OCI-LY3 (cell line): ENCODE data around the gene MEP1B.
A peak's percentile ranks its signal among the peaks of the same experiment; 100 is the strongest.

ENCODE experiments used
- H2AFZ ChIP-seq: fragments of 200-600, 300-600 bp; shearing (Covaris generic); 2 replicates; pipeline ENCODE4 v1.6.0; 2014; ENCODE audit warnings: antibody characterized with exemption, low read depth, low read length
- H3K27ac ChIP-seq: fragments of 200-600, 300-600 bp; sonication (generic); 2 replicates; pipeline ENCODE4 v1.5.1; 2014; ENCODE audit warnings: mild to moderate bottlenecking, low read length, moderate library complexity, mixed read lengths
- H3K27me3 ChIP-seq: fragments of 200-600, 300-600 bp; sonication (generic); 2 replicates; pipeline ENCODE4 v1.6.1; 2014; ENCODE audit warnings: low read depth, low read length, mixed read lengths
- H3K36me3 ChIP-seq: fragments of 200-600, 300-600 bp; sonication (generic); replicated peaks from 2 replicates; pipeline ENCODE3; 2014; ENCODE audit warnings: low read depth, low read length, mixed read lengths
- H3K4me1 ChIP-seq: fragments of 300-600, 200-600 bp; sonication (generic); 2 replicates; pipeline ENCODE4 v1.6.1; 2014; ENCODE audit warnings: low read length, mixed read lengths
- H3K4me2 ChIP-seq: fragments of 200-600, 300-600 bp; sonication (generic); 2 replicates; pipeline ENCODE4 v1.6.1; 2014; ENCODE audit warnings: low read length, mixed read lengths
- H3K4me3 ChIP-seq: fragments of 300-600, 200-600 bp; sonication (generic); 2 replicates; pipeline ENCODE4 v1.5.1; 2014; ENCODE audit warnings: antibody characterized with exemption, mild to moderate bottlenecking, low read length, moderate library complexity
- H3K79me2 ChIP-seq: fragments of 300-600, 200-600 bp; shearing (Covaris generic); 2 replicates; pipeline ENCODE4 v1.6.1; 2014; ENCODE audit warnings: mild to moderate bottlenecking, low read length, mixed read lengths
- H3K9ac ChIP-seq: fragments of 300-600, 200-600 bp; shearing (Covaris generic); 2 replicates; pipeline ENCODE4 v1.6.0; 2014; ENCODE audit warnings: mild to moderate bottlenecking, low read length, moderate library complexity
- H3K9me3 ChIP-seq: fragments of 200-600, 300-600 bp; shearing (Covaris generic); 2 replicates; pipeline ENCODE4 v1.6.1; 2014; ENCODE audit warnings: low read length, mixed read lengths; ENCODE audit not compliant: insufficient read depth
- H4K20me1 ChIP-seq: fragments of 200-600, 300-600 bp; sonication (generic); 2 replicates; pipeline ENCODE4 v1.6.1; 2016; ENCODE audit warnings: low read length, mixed read lengths; ENCODE audit not compliant: insufficient read depth
- EZH2phosphoT487 ChIP-seq: fragments of 200-600 bp; shearing (Covaris generic); IDR thresholded peaks from 2 replicates; pipeline ENCODE4 v1.6.1; 2018; ENCODE audit warnings: antibody characterized with exemption, mixed run types, low read depth
- TF ChIP-seq, protein P1 (sequence below): fragments of 200-600, 300-600 bp; sonication (generic); IDR thresholded peaks from 2 replicates; pipeline ENCODE4 v1.5.1; 2014; ENCODE audit warnings: antibody characterized with exemption, low read length, low read depth

Gene MEP1B

DNA sequence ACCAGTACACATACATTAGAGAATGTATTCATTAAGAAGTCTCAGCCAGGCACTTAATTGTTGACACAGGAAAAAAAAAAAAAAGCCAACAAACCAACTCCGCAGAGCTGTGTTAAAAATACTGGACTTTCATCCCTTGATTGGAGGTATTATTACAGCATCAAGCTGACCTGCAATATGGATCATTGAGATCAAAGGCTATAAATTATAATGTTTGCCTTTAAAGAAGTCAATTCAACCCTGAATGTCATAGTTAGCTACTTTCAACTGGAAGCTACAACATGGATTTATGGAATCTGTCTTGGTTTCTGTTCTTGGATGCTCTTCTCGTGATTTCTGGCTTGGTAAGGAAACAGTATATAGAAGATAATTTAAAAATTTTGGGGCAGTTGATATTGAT lies at the start of gene MEP1B:
Gene MEP1B, plus strand, starts transcription at position 250 of the 400 bp plus-strand sequence. Its CDS starts 32 bp downstream, at position 282.
- TF ChIP-seq, protein P1, sequence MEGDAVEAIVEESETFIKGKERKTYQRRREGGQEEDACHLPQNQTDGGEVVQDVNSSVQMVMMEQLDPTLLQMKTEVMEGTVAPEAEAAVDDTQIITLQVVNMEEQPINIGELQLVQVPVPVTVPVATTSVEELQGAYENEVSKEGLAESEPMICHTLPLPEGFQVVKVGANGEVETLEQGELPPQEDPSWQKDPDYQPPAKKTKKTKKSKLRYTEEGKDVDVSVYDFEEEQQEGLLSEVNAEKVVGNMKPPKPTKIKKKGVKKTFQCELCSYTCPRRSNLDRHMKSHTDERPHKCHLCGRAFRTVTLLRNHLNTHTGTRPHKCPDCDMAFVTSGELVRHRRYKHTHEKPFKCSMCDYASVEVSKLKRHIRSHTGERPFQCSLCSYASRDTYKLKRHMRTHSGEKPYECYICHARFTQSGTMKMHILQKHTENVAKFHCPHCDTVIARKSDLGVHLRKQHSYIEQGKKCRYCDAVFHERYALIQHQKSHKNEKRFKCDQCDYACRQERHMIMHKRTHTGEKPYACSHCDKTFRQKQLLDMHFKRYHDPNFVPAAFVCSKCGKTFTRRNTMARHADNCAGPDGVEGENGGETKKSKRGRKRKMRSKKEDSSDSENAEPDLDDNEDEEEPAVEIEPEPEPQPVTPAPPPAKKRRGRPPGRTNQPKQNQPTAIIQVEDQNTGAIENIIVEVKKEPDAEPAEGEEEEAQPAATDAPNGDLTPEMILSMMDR, result no peak
- TF ChIP-seq EZH2phosphoT487, result no peak
- no peaks in the 10 kb centered on the region for H4K20me1 ChIP-seq
- no peaks in the 10 kb centered on the region for H3K36me3 ChIP-seq
- no peaks in the 10 kb centered on the region for H3K27me3 ChIP-seq
- H3K9ac ChIP-seq, result no peak within 1 kb of the TSS
- no peaks in the 10 kb centered on the region for H3K79me2 ChIP-seq
- no peak within 1 kb of the TSS for H3K27ac ChIP-seq
- no peak within 1 kb of the TSS for H2AFZ ChIP-seq
- no peaks in the 10 kb centered on the region for H3K4me1 ChIP-seq
- no peak within 1 kb of the TSS for H3K4me3 ChIP-seq
- H3K9me3 ChIP-seq, result no peaks in the 10 kb centered on the region
- H3K4me2 ChIP-seq, result no peak within 1 kb of the TSS

DNA sequence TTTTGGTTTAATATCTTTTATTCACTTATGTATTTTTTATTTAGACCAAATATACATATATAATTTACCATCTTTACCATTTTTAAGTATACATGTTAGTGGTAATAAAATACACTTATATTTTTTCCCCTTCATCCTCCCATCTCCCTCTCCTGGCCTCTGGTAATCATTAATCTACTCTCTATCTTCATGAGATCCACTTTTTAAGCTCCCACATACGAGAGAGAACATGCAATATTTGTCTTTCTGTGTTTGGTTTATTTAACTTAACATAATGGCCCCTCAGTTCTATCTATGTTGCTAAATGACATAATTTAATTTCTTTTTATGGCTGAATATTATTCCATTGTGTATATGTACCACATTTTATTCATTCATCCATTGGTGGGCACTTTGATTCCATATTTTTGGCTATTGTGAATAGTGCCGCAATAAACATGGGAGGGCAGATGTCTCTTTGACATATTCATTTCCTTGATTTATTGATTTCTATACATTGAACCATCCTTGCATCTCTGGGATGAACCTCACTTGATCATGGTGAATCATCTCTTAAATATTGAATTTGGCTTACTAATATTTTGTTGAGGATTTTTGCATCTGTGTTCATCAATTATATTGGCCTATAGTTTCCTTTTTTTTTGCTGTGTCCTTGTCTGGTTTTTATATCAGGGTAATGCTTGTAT lies 41.5 kb upstream of the MEP1B start:
- no peaks in the 10 kb centered on the region for H3K79me2 ChIP-seq
- no peaks in the 10 kb centered on the region for H4K20me1 ChIP-seq
- H3K27me3 ChIP-seq, result no peaks in the 10 kb centered on the region
- H3K4me1 ChIP-seq, result peaks cover 12% of the 10 kb centered on the region
- H3K4me3 ChIP-seq, result no peak overlapping the region
- no peak overlapping the region for H3K27ac ChIP-seq
- TF ChIP-seq EZH2phosphoT487, result no peak
- TF ChIP-seq, protein P1, result no peak
- no peak overlapping the region for H3K9ac ChIP-seq
- H2AFZ ChIP-seq, result no peak overlapping the region
- peaks cover 3% of the 10 kb centered on the region; the same call in 1 of the 2 replicates for H3K9me3 ChIP-seq
- H3K4me2 ChIP-seq, result no peak overlapping the region
- H3K36me3 ChIP-seq, result peaks cover 6% of the 10 kb centered on the region

DNA sequence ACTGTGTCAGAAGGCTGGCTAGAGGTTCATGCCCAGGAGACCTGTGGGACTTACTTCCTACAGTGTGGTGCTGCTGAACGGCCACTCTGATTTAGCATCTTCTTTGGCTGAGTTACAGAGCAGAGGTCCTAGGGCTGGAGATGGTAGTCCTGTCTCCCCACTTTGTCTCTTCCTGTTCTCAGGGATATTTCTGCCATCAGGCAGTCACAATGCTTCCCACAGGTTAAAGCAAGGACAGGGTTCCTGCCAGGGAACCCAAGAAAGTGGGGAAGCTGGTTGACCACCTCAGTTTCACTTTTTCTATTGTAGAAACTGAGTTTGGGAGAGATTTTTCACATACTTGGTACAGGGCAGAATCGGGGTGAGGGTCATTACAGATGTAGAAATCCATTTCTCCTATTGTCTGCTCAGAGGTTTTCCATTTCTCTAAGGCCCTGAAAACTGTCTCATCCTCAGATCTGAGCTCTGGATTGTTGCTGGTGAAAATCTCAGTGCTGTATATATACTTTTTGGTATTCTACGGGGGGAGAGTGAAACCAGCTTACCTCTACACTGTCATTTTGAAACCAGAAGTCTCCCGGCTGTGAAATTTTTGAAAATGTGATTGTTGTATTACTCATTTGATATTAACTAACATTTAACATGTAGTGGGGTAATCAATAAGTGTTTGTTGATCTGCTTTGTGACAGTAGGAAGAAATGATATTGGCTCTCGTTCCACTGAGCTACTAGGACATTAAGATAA lies 37.0 kb upstream of the MEP1B start:
- Histone ChIP-seq H3K4me3 (peak overlapping the region; percentile 71), H3K27me3 (no peaks in the 10 kb centered on the region), H3K27ac (peak overlapping the region; percentile 75), H3K79me2 (no peaks in the 10 kb centered on the region), H3K9ac (peak overlapping the region; percentile 61), H3K4me1 (peaks cover 18% of the 10 kb centered on the region), H4K20me1 (no peaks in the 10 kb centered on the region), H3K36me3 (peaks cover 12% of the 10 kb centered on the region), H3K9me3 (peaks cover 3% of the 10 kb centered on the region; the same call in 1 of the 2 replicates), H2AFZ (peak overlapping the region; percentile 73), H3K4me2 (peak overlapping the region; percentile 90)
- TF ChIP-seq, protein P1, result no peak
- TF ChIP-seq EZH2phosphoT487, result no peak

DNA sequence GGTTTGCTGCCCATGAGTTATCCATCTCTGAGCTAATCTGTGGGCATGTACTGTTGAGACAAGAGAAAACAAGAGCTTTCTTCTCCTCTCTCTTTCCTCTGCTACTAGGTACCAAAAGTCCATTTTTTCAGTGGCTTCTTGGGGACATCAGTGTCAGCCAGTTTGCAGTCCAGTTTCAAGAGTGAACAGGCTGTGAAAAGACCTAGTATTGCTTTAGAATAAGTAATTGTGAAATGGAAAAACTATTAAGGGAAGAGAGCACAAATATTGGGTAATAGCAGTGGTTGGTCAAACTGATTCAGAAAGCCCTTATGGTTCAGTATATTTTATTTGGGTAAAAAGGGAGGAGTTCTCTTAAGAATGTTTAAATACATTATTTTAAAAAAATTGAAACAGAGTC lies 33.0 kb upstream of the MEP1B start:
- TF ChIP-seq, protein P1, result no peak
- no peak for TF ChIP-seq EZH2phosphoT487
- no peak overlapping the region for H3K4me2 ChIP-seq
- no peaks in the 10 kb centered on the region for H4K20me1 ChIP-seq
- H3K27me3 ChIP-seq, result no peaks in the 10 kb centered on the region
- H3K4me3 ChIP-seq, result no peak overlapping the region
- H3K9ac ChIP-seq, result no peak overlapping the region
- H3K4me1 ChIP-seq, result peaks cover 19% of the 10 kb centered on the region
- no peak overlapping the region for H2AFZ ChIP-seq
- H3K36me3 ChIP-seq, result peaks cover 7% of the 10 kb centered on the region
- H3K27ac ChIP-seq, result no peak overlapping the region
- H3K9me3 ChIP-seq, result no peaks in the 10 kb centered on the region
- H3K79me2 ChIP-seq, result no peaks in the 10 kb centered on the region
